ENCODE results near the gene PTPN23. TPM values are rescaled to one million over a fixed set of nuclear protein-coding genes. Genes with fewer than 3 reads are reported as not detected.

Gene PTPN23
- polyA plus RNA-seq, 1 experiment = 1.3 TPM

GRCh38 chr3:47398228-47398627 is 17.4 kb downstream of the PTPN23 start:
- Histone ChIP-seq H3K9me3 (ENCODE audit: control insufficient read depth, insufficient read depth, low read length) (no peaks in the 10 kb centered on the region), H3K4me3 (ENCODE audit: low read depth, low read length) (no peak overlapping the region), H3K27me3 (ENCODE audit: control insufficient read depth, insufficient read depth, low read length) (no peaks in the 10 kb centered on the region), H3K27ac (ENCODE audit: low read depth, low read length) (peak overlapping the region; percentile 75)
- TF ChIP-seq CTCF (IDR thresholded peaks at IDR 0.05; ENCODE audit: low read depth, low read length) = no peak
- peak; percentile 32 for DNase-seq (ENCODE audit: low read depth, low spot score)
- POLR2A ChIA-PET = interaction anchor here (0.6 to 0.9 kb wide), 2 partner anchors 18 kb away, joined by 3 to 8 read pairs; partner anchors contain the start of gene PTPN23
- CTCF ChIA-PET = interaction anchor here (1.2 kb wide), 1 partner anchor 22 kb away, joined by 3 read pairs; no protein-coding TSS in a partner anchor

- Histone ChIP-seq H3K9me3 (ENCODE audit: control insufficient read depth, insufficient read depth, low read length) (no peaks in the 10 kb centered on the region), H3K27me3 (ENCODE audit: control insufficient read depth, insufficient read depth, low read length) (no peaks in the 10 kb centered on the region), H3K27ac (ENCODE audit: low read depth, low read length) (peak overlapping the region; percentile 57), H3K4me3 (ENCODE audit: low read depth, low read length) (no peak overlapping the region)
- DNase-seq (ENCODE audit: low read depth, low spot score) = no peak
- TF ChIP-seq CTCF (IDR thresholded peaks at IDR 0.05; ENCODE audit: low read depth, low read length) = no peak
- ChIA-PET CTCF (interaction anchor here (0.5 to 2.5 kb wide), 2 partner anchors 22 to 75 kb away, joined by 5 to 8 read pairs; no protein-coding TSS in a partner anchor), POLR2A (no interaction called here)
Measured at GRCh38 chr3:47399016-47399415, 18.2 kb downstream of the PTPN23 start.

- TF ChIP-seq CTCF (IDR thresholded peaks at IDR 0.05; ENCODE audit: low read depth, low read length) = no peak
- Histone ChIP-seq H3K27me3 (ENCODE audit: control insufficient read depth, insufficient read depth, low read length) (no peaks in the 10 kb centered on the region), H3K27ac (ENCODE audit: low read depth, low read length) (no peak overlapping the region), H3K4me3 (ENCODE audit: low read depth, low read length) (no peak overlapping the region), H3K9me3 (ENCODE audit: control insufficient read depth, insufficient read depth, low read length) (no peaks in the 10 kb centered on the region)
- POLR2A ChIA-PET = no interaction called here
- CTCF ChIA-PET = interaction anchor here (0.5 to 2.5 kb wide), 4 partner anchors 21 to 533 kb away, joined by 3 to 9 read pairs (median 6); no protein-coding TSS in a partner anchor
- DNase-seq (ENCODE audit: low read depth, low spot score) = no peak
Measured at GRCh38 chr3:47399531-47400270, 18.9 kb downstream of the PTPN23 start.

GRCh38 chr3:47404431-47404876 is 23.6 kb downstream of the PTPN23 start:
- H3K4me3 ChIP-seq (ENCODE audit: low read depth, low read length) = no peak overlapping the region
- ChIA-PET POLR2A (no interaction called here), CTCF (interaction anchor here (1.8 kb wide), 1 partner anchor 17 kb away, joined by 9 read pairs; no protein-coding TSS in a partner anchor)
- no peaks in the 10 kb centered on the region for H3K9me3 ChIP-seq (ENCODE audit: control insufficient read depth, insufficient read depth, low read length)
- no peak for TF ChIP-seq CTCF (IDR thresholded peaks at IDR 0.05; ENCODE audit: low read depth, low read length)
- H3K27me3 ChIP-seq (ENCODE audit: control insufficient read depth, insufficient read depth, low read length) = no peaks in the 10 kb centered on the region
- no peak for DNase-seq (ENCODE audit: low read depth, low spot score)
- peak overlapping the region; percentile 31 for H3K27ac ChIP-seq (ENCODE audit: low read depth, low read length)

Measured in AG04450 (cell line).